Cardiac muscle cell (in vitro differentiated cells and primary cell): ENCODE results near the gene GTPBP6. TPM values are rescaled to one million over a fixed set of nuclear protein-coding genes. Genes with fewer than 3 reads are reported as not detected.

Source experiments
- DNase-seq, 2 donors: peaks; one replicate each; pipeline versions ENCODE4 v3.0.0 to v3.0.0-alpha.2; 2010 to 2017; ENCODE audit warnings: low read depth in 1 of 2, low spot score in 1 of 2
- H3K27ac ChIP-seq: fragments of 200-600 bp; sonication (generic); 2 replicates; pipeline ENCODE4 v1.5.1; 2016
- H3K27me3 ChIP-seq: fragments of 200-600 bp; sonication (generic); 2 replicates; pipeline ENCODE4 v1.6.0; 2016; ENCODE audit warnings: control low read depth
- H3K36me3 ChIP-seq: fragments of 200-600 bp; sonication (generic); 2 replicates; pipeline ENCODE4 v1.5.1; 2016; ENCODE audit warnings: control low read depth
- H3K4me1 ChIP-seq: fragments of 200-600 bp; sonication (generic); 2 replicates; pipeline ENCODE4 v1.8.1; 2017; ENCODE audit warnings: low read depth, mild to moderate bottlenecking, mixed run types
- H3K4me3 ChIP-seq: fragments of 200-600 bp; sonication (generic); 2 replicates; pipeline ENCODE4 v1.5.1; 2016; ENCODE audit warnings: mild to moderate bottlenecking
- H3K9me3 ChIP-seq: fragments of 200-600 bp; sonication (generic); 2 replicates; pipeline ENCODE4 v1.5.1; 2017; ENCODE audit warnings: low read depth, mild to moderate bottlenecking, control low read depth
- CTCF ChIP-seq: IDR thresholded peaks from 2 replicates; pipeline ENCODE4 v1.5.1; 2012; ENCODE audit warnings: low read depth, mild to moderate bottlenecking, low read length
- polyA plus RNA-seq: library from polyadenylated mRNA; unstranded; fragments of >200 nt; fragmentation: Nextera tagmentation; extraction: Ambion mirVana; gene quantifications from 2 replicates; pipeline ENCODE4 v1.2.1, GENCODE V29; 2016
- total RNA-seq: library from RNA; depleted of rRNA; stranded (reverse); fragments of >200 nt; gene quantifications from 2 replicates; pipeline ENCODE4 v1.2.3, GENCODE V29; 2016

Gene GTPBP6
- total and polyA plus RNA-seq, 2 experiments from 2014 or later = 59.2 to 60.9 TPM

- no peak overlapping the region for H3K4me3 ChIP-seq
- no peaks in the 10 kb centered on the region for H3K27me3 ChIP-seq
- peaks cover 7% of the 10 kb centered on the region for H3K36me3 ChIP-seq
- H3K9me3 ChIP-seq = no peaks in the 10 kb centered on the region
- no peak overlapping the region for H3K27ac ChIP-seq
- DNase-seq = no peak
- TF ChIP-seq CTCF = no peak
- H3K4me1 ChIP-seq = peaks cover 9% of the 10 kb centered on the region
Measured at GRCh38 chrX:345020-345925, 26.7 kb upstream of the GTPBP6 start.

- H3K4me3 ChIP-seq = no peak overlapping the region
- peaks cover 7% of the 10 kb centered on the region for H3K36me3 ChIP-seq
- H3K9me3 ChIP-seq = no peaks in the 10 kb centered on the region
- TF ChIP-seq CTCF = no peak
- H3K4me1 ChIP-seq = peaks cover 9% of the 10 kb centered on the region
- no peak overlapping the region for H3K27ac ChIP-seq
- DNase-seq = no peak
- no peaks in the 10 kb centered on the region for H3K27me3 ChIP-seq
Measured at GRCh38 chrX:344371-344901, 25.8 kb upstream of the GTPBP6 start.

GRCh38 chrX:341541-342101, 23.0 kb upstream of the GTPBP6 start:
- Histone ChIP-seq H3K9me3 (no peaks in the 10 kb centered on the region), H3K4me1 (no peaks in the 10 kb centered on the region), H3K27me3 (no peaks in the 10 kb centered on the region), H3K4me3 (no peak overlapping the region), H3K27ac (no peak overlapping the region), H3K36me3 (peaks cover 10% of the 10 kb centered on the region)
- no peak for TF ChIP-seq CTCF
- no peak for DNase-seq

GRCh38 chrX:340641-341423, 22.2 kb upstream of the GTPBP6 start:
- Histone ChIP-seq H3K4me3 (no peak overlapping the region), H3K27ac (no peak overlapping the region), H3K36me3 (peaks cover 10% of the 10 kb centered on the region), H3K9me3 (no peaks in the 10 kb centered on the region), H3K4me1 (no peaks in the 10 kb centered on the region), H3K27me3 (no peaks in the 10 kb centered on the region)
- DNase-seq = no peak
- no peak for TF ChIP-seq CTCF

GRCh38 chrX:340121-340520, 21.5 kb upstream of the GTPBP6 start:
- H3K9me3 ChIP-seq = no peaks in the 10 kb centered on the region
- no peaks in the 10 kb centered on the region for H3K4me1 ChIP-seq
- no peak overlapping the region for H3K27ac ChIP-seq
- H3K27me3 ChIP-seq = no peaks in the 10 kb centered on the region
- H3K4me3 ChIP-seq = no peak overlapping the region
- DNase-seq = no peak
- peaks cover 9% of the 10 kb centered on the region for H3K36me3 ChIP-seq
- TF ChIP-seq CTCF = no peak
